NB4 (cell line): ENCODE data around the gene AKR1A1.

Experiments
- CTCF ChIP-seq: IDR thresholded peaks from one replicate; pipeline ENCODE4 v1.5.1; 2012; ENCODE audit warnings: low read depth, low read length
- MAX ChIP-seq: IDR thresholded peaks from 2 replicates; pipeline ENCODE4 v1.6.1; 2011; ENCODE audit warnings: low read depth, low read length
- MYC ChIP-seq: IDR thresholded peaks from 2 replicates; pipeline ENCODE4 v1.6.1; 2011; ENCODE audit warnings: low read depth, low read length
- POLR2A ChIP-seq: IDR thresholded peaks from 2 replicates; pipeline ENCODE4 v1.6.1; 2011; ENCODE audit warnings: mild to moderate bottlenecking; ENCODE audit not compliant: insufficient read length; ENCODE audit errors: extremely low read depth

- no peak for TF ChIP-seq CTCF
- no peak for TF ChIP-seq MAX
- no peak for TF ChIP-seq POLR2A
- no peak for TF ChIP-seq MYC
Measured at GRCh38 chr1:45522324-45523104, 28.1 kb upstream of the AKR1A1 start.
